Measurements from ENCODE around the gene ACO2. TPM values are rescaled to one million over a fixed set of nuclear protein-coding genes. Genes with fewer than 3 reads are reported as not detected.

Gene ACO2
- total and polyA plus RNA-seq, 2 of the 13 experiments (the other 11 are each of a cell fraction or from before 2014, with no cell fraction given): 19.2 to 45.6 TPM

DNA sequence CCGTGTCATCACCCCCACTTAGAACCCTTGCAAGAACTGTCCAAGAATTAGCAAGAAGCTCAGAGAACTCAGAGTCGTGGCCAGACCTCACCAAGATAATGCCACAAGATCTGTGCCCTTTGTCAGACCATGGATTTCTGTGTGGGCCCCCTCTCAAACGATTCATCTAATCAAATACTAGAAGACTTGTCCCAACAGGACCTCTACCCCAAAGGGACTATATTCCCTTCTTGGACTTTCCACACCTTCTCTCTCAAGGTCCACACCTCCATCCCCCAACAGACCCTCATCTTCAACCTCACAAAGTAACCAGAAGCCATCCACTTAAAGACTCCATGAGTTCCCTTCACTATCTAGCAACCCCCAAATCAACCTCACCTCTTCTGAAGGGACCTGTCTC, 72.6 kb downstream of the ACO2 start:
- no peak for ATAC-seq
- Histone ChIP-seq H3K9ac (ENCODE audit: insufficient read depth, low read depth, low read length) (peak overlapping the region; percentile 34; the same call in 1 of the 2 replicates), H3K27ac (ENCODE audit: extremely low read length, insufficient read depth, low read length) (no peak overlapping the region), H2AFZ (ENCODE audit: low read length) (no peak overlapping the region), H3K36me3 (replicated peaks in 1 of 2; ENCODE audit: control insufficient read depth in 1 of 2, insufficient read depth in 2 of 2, low read length in 2 of 2) (peaks cover 5 to 25% of the 10 kb centered on the region in 2 experiments; a peak in 2 of 5 replicates), H4K20me1 (ENCODE audit: insufficient read depth, low read length) (no peaks in the 10 kb centered on the region; the same call in 1 of the 2 replicates), H3K9me3 (ENCODE audit: low read length) (no peaks in the 10 kb centered on the region), H3K4me1 (ENCODE audit: insufficient read depth, low read length) (peaks cover 62% of the 10 kb centered on the region), H3K4me2 (ENCODE audit: low read depth, low read length) (peak overlapping the region; percentile 78), H3K79me2 (ENCODE audit: insufficient read depth, low read length) (peaks cover 42% of the 10 kb centered on the region), H3K27me3 (ENCODE audit: control insufficient read depth in 1 of 2, insufficient read depth in 2 of 2, low read length in 2 of 2) (no peaks in the 10 kb centered on the region), H3K4me3 (replicated peaks in 1 of 3; ENCODE audit: insufficient read depth in 1 of 3, low read depth in 2 of 3, low read length in 3 of 3) (peak overlapping the region in 1 of 3 experiments; percentile 11; a peak in 1 of 6 replicates)
- 79% methylated on average over 3 of the region's 3 CpGs for WGBS (ENCODE audit: low lambda C conversion rate)
- intact Hi-C loops (cut with micrococcal nuclease; ENCODE audit: unreplicated experiment) (no loop called here), in situ Hi-C loops (cut with HindIII; ENCODE audit: extremely low pct_ligation_motif_present, low pct_unique_long_range_greater_than_20kb) (no loop called here)
- POLR2A ChIA-PET: no interaction called here
- CTCF ChIA-PET (ENCODE audit: low intra/inter-chr PET ratio, low total read pairs): no interaction called here
- TF ChIP-seq ZNF775 (CRISPR knock-in tag; IDR thresholded peaks at IDR 0.05; ENCODE audit: borderline replicate concordance) (no peak), JUNB (CRISPR knock-in tag; IDR thresholded peaks at IDR 0.05; ENCODE audit: borderline replicate concordance) (no peak), ZNF770 (CRISPR knock-in tag; IDR thresholded peaks at IDR 0.05) (no peak), U2AF1 (optimal IDR thresholded peaks at IDR 0.05; ENCODE audit: low read depth, low read length) (no peak), KLF6 (CRISPR knock-in tag; IDR thresholded peaks at IDR 0.05) (no peak), ISX (CRISPR knock-in tag; conservative IDR thresholded peaks at IDR 0.05) (no peak), ZC3H4 (CRISPR knock-in tag; IDR thresholded peaks at IDR 0.05; ENCODE audit: borderline replicate concordance) (no peak), SMYD3 (CRISPR knock-in tag; IDR thresholded peaks at IDR 0.05) (no peak), MXD4 (CRISPR knock-in tag; IDR thresholded peaks at IDR 0.05) (no peak), BHLHE40 (IDR thresholded peaks at IDR 0.05; ENCODE audit: low read length) (no peak), ZNF773 (CRISPR knock-in tag; IDR thresholded peaks at IDR 0.05; ENCODE audit: borderline replicate concordance) (no peak), ZMAT3 (CRISPR knock-in tag; conservative IDR thresholded peaks at IDR 0.05) (no peak), ISL2 (CRISPR knock-in tag; IDR thresholded peaks at IDR 0.05) (no peak)
- no peak for FAIRE-seq
- TSS peak; percentile 33 for BruUV-seq (replicated peaks)
- DNase-seq (ENCODE audit: low spot score): no peak

Data from HepG2 (cell line).